TTC549 (cell line): ENCODE results near the gene TCERG1.
A peak's percentile ranks its signal among the peaks of the same experiment; 100 is the strongest.

Source experiments
- FAIRE-seq: peaks from 2 replicates; lab custom pipeline; 2012; peaks lifted over from hg19 to GRCh38; lab: Jason Lieb, UNC

Gene TCERG1

GRCh38 chr5:146446861-146447733, at the start of gene TCERG1:
TCERG1 (plus strand) TSS chr5:146447333; CDS start chr5:146447350, 17 bp downstream.
- peak; percentile 95 for FAIRE-seq

DNA sequence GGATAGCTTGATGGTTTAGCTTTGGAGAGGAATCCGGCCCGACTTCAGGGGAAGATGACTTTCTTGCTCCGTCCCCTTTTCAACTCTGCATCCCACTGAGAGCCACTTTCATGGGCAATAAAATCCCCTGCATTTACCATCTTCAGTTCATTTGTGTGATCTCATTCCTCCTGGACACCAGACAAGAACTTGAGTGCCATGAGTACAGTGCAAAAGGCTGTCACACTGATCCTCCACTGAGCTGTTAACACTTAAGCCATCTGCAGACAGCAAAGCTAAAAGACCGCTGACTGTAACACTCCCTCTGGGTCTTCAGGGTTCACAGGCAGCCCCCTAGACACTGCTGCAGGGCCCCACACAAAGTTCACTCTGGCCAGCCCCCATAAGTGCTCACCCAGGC, 48.3 kb upstream of the TCERG1 start:
- no peak for FAIRE-seq

- FAIRE-seq = no peak
These were observed 47.7 kb upstream of the TCERG1 start for GRCh38 chr5:146399481-146399880.

GRCh38 chr5:146400201-146400600, 46.9 kb upstream of the TCERG1 start:
- no peak for FAIRE-seq

GRCh38 chr5:146401021-146401420, 46.1 kb upstream of the TCERG1 start:
- no peak for FAIRE-seq

DNA sequence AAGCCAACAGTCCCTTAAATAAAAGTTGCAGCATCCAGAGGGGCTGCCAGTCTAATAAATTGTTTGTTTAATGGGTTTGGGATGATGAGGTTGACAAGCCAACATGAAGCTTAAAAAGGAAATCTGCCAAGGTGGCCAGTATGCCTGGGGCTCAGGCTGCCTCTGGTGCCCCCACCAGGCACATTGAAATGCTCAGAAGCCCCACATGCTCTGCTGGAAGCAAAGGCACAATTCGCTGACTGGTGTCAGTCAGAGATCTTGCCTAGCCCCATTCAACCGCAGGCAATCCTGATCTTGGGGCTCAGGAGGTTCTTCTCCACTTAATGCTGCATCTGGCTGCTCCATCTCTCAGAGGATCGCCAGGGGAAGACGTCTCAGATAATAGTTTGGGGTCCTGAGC, 44.2 kb upstream of the TCERG1 start:
- FAIRE-seq = no peak

GRCh38 chr5:146409054-146409671, 38.0 kb upstream of the TCERG1 start:
- no peak for FAIRE-seq

- FAIRE-seq = no peak
These were observed 36.9 kb upstream of the TCERG1 start for GRCh38 chr5:146410272-146410671.

GRCh38 chr5:146419696-146420095, 27.4 kb upstream of the TCERG1 start:
- FAIRE-seq = no peak

DNA sequence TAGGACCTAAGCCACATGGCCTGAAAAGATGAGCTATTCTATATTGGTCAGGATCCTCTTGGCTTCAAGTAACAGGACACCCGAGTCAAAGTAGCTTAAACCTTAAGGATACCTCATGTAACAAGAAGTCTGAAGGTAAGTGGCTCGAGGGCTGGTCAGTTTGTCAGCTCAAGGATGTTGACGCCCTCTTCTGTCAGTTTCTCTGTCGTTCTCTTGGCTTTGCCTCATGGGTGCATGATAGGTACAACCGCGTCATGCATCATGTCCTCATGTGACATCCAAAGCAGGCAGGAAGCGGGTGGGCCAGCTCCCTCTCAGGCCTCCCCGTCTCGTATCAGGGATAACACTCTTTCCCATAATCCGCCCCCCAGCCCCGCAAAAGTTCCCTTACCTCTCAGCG, 22.1 kb upstream of the TCERG1 start:
- FAIRE-seq = no peak

GRCh38 chr5:146426305-146426704, 20.8 kb upstream of the TCERG1 start:
- no peak for FAIRE-seq

DNA sequence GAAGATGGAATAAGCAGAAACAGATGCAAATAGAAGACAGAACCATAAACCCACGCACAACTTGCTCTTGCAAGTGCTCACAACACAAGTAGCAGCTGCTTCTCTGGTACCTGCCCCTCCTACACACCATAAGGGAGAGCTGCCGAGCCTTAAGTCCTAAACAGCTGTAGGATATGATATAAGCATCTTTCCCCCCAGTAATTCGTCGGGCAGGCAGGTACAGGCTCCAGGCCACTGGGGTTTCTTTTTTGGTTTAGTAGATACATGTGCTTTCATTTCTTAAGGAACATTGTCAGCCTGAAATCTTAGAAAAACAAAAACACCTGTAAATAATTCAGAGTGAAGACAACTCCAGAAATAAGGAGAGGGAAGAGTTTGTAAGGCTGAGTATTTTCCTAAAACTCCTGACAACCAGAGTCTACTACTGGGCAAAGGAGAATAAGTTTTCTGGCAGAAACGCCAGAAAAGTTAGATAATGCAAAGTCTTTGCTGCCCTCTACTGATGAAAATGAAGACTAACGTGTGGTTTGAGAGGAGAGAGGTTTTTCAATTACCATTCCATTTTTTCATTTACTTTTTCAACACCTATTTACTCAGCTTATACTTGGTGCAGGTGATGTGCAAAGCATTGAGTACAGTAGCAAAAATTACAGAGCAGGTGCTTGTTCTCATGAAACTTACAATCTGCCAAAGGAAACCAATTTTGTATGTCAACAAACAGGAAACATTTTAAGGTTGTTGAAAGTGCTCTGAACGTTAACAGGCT, 20.1 kb upstream of the TCERG1 start:
- peak; percentile 91 for FAIRE-seq

DNA sequence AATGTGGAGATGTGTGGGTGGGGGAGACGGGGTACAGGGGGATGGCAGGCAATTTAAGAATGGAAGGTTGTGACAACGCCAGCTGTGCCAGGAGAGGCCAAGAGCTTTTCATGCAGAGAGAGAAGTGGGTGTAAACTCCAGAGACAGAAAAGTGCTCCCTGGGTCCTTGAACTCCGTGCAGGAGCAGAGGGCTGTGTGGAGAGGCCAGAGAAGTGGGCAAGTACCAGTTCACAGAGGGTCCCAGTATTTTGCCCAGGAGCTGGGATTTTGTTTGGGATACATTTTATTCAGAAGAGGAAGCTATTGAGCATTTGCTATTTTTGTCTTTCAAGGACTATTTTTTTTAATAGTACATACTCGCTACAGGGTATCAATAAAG, 19.5 kb upstream of the TCERG1 start:
- no peak for FAIRE-seq

GRCh38 chr5:146428658-146429057, 18.5 kb upstream of the TCERG1 start:
- no peak for FAIRE-seq

- no peak for FAIRE-seq
These were observed 6.8 kb upstream of the TCERG1 start for GRCh38 chr5:146440353-146440752.

GRCh38 chr5:146440870-146441495, 6.2 kb upstream of the TCERG1 start:
- no peak for FAIRE-seq

GRCh38 chr5:146441896-146442295, 5.2 kb upstream of the TCERG1 start:
- no peak for FAIRE-seq

DNA sequence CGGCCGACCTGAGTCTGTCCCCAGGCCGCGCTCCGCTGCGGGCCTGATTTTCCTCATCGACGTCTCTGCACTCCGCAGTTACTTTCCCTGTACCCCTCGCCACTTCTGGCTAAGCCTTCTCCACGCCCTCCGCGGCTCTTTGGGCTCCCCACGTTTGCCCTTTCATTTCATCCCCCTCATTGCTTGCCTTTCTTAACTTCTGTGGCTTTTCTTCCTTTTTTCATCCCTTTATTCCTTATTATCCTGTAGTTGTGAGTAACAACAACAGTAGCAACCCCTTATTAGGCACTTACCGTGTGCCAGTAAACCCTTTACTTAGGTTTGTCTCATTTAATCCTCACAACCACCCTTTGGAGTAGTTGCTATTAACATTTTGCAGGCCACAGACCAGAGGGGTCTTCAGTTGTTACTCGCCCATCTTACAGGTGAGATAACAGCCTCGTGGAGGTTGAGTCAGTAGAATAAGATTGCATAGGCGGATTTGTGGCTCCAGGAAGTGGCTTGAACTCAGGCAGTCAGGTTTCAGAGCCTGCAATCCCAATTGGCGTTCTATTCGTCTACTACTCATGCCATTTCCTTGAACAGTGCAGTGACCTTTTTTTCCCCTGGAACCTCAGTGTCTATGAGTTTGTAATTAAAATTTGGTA, 724 bp downstream of the TCERG1 start:
- FAIRE-seq = no peak

GRCh38 chr5:146448783-146449519, 1.8 kb downstream of the TCERG1 start:
- FAIRE-seq = no peak

DNA sequence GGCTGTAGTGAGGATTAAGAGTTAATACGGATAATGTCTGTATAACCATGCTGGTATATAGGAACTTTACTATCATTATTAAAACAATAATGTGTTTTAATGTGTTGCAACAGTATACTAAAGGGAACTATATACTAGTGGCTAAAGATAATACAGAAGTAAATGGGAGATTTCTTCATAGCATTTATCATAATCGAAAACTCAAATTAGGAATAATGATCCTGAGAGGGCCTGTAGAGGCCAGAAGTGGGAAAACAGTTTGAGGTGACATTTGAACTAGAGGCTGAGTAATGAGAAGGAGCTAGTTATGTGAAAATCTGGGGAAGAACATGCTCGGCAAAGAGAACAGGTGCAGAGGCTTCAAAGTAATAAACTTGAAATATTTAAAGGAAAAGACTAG, 2.9 kb downstream of the TCERG1 start:
- no peak for FAIRE-seq

DNA sequence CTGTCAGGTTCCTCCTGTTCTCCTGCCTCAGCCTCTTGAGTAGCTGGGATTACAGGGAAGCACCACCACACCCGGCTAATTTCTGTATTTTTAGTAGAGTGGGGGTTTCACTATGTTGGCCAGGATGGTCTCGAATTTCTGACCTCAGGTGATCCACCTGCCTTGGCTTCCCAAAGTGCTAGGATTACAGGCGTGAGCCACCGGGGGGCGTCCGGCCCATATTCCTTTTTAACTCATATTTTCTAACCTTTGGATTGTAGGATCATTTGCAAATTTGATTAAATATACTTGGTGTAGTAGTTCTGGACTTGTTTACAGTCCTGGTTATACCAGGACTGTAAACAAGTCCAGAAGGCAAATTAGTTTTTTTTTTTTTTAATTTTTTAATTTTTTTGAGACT, 4.3 kb downstream of the TCERG1 start:
- FAIRE-seq = no peak
